Measurements from ENCODE around the gene MTFR1L. TPM values are rescaled to one million over a fixed set of nuclear protein-coding genes. Genes with fewer than 3 reads are reported as not detected.

Gene MTFR1L
- total and polyA plus RNA-seq, 11 donors: 123 to 319 (median 213) TPM

DNA sequence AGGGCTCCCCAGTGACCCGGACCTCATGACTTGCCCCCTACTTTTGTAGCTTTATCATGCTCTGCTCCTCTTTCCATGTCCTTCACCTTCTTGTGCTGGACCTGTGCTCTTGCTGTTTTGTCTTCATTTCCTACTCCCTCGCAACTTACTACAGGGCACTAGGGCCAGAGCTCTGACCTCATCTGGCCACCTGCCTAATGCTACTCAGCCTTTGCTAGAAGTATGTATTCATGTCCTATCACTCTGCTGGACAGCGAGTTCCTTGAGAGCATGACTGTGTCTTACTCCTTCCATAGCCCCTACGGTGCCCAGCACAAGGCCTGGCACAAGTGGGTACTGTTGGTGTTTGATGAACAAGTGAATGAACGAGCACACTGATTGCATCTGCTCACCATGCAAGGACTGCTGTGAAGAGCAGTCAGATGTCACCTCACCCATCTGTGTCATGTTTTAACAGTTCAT is 1.9 kb downstream of the MTFR1L start:
- H3K27ac ChIP-seq: peak overlapping the region in 9 of 12 donors; percentile 86 to 98 (median 94)
- no peak for DNase-seq
- no peaks in the 10 kb centered on the region for H3K27me3 ChIP-seq
- TF ChIP-seq, protein P1, sequence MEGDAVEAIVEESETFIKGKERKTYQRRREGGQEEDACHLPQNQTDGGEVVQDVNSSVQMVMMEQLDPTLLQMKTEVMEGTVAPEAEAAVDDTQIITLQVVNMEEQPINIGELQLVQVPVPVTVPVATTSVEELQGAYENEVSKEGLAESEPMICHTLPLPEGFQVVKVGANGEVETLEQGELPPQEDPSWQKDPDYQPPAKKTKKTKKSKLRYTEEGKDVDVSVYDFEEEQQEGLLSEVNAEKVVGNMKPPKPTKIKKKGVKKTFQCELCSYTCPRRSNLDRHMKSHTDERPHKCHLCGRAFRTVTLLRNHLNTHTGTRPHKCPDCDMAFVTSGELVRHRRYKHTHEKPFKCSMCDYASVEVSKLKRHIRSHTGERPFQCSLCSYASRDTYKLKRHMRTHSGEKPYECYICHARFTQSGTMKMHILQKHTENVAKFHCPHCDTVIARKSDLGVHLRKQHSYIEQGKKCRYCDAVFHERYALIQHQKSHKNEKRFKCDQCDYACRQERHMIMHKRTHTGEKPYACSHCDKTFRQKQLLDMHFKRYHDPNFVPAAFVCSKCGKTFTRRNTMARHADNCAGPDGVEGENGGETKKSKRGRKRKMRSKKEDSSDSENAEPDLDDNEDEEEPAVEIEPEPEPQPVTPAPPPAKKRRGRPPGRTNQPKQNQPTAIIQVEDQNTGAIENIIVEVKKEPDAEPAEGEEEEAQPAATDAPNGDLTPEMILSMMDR (IDR thresholded peaks at IDR 0.05): no peak
- TF ChIP-seq POLR2A (IDR thresholded peaks at IDR 0.05): no peak
- WGBS, 4 donors: 38 to 47% (median 43%) methylated on average over 5 of the region's 5 CpGs
- H3K36me3 ChIP-seq: peaks cover 0 to 31% (median 19%) of the 10 kb centered on the region in 9 donors
- peak in 3 of 4 donors; percentile 1 to 11 (median 5) for ATAC-seq
- H3K4me1 ChIP-seq: peaks cover 0 to 67% (median 34%) of the 10 kb centered on the region in 12 donors
- H3K4me3 ChIP-seq: peak overlapping the region in 11 of 12 donors; percentile 84 to 98 (median 90)
- H3K9me3 ChIP-seq: no peaks in the 10 kb centered on the region
- intact Hi-C loops (cut with DNase I): loop anchor here in 3 of 10 donors (2.0 to 10.0 kb wide), 3 partner anchors 53 to 177 kb away; partner anchors contain the start of genes PAFAH2 (in 3 of the 3) and PAQR7 (in 1 of the 3)

GRCh38 chr1:25825605-25826004 is 5.9 kb downstream of the MTFR1L start:
- Histone ChIP-seq H3K36me3 (peaks cover 0 to 71% (median 56%) of the 10 kb centered on the region in 9 donors), H3K4me1 (peaks cover 0 to 59% (median 20%) of the 10 kb centered on the region in 12 donors), H3K27me3 (no peaks in the 10 kb centered on the region), H3K27ac (peak overlapping the region in 4 of 12 donors; percentile 0 to 49 (median 20)), H3K9me3 (no peaks in the 10 kb centered on the region), H3K4me3 (no peak overlapping the region)
- 85 to 97% (median 93%) methylated on average over 2 of the region's 2 CpGs for WGBS, 4 donors
- no peak for ATAC-seq
- TF ChIP-seq, protein P1 (IDR thresholded peaks at IDR 0.05): no peak
- no peak for TF ChIP-seq POLR2A (IDR thresholded peaks at IDR 0.05)
- no peak for DNase-seq
- intact Hi-C loops (cut with DNase I): loop anchor here in 2 of 10 donors (10.0 kb wide), 2 partner anchors 49 to 169 kb away; partner anchors contain the start of genes PAFAH2 (in 2 of the 2) and PAQR7 (in 1 of the 2)

DNA sequence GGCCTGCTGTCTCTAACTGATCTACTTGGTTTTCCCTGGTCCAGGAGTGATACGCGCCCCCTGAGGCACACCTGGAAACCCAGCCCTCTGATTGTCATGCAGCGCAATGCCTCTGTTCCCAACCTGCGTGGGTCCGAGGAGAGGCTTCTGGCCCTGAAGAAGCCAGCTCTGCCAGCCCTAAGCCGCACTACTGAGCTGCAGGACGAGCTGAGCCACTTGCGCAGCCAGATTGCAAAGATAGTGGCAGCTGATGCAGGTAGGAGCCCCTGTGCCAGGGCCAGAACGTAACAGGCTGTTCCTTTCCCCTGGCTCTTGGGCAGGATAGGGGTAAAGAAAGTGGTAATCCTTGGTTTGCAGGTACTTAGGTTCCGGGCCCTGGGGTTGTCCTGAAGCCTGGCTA is 6.8 kb downstream of the MTFR1L start:
- Histone ChIP-seq H3K27me3 (no peaks in the 10 kb centered on the region), H3K36me3 (peaks cover 0 to 81% (median 66%) of the 10 kb centered on the region in 9 donors), H3K4me1 (peaks cover 0 to 50% (median 12%) of the 10 kb centered on the region in 12 donors), H3K9me3 (no peaks in the 10 kb centered on the region), H3K27ac (no peak overlapping the region), H3K4me3 (no peak overlapping the region)
- no peak for ATAC-seq
- DNase-seq: no peak
- intact Hi-C loops (cut with DNase I): loop anchor here in 2 of 10 donors (10.0 kb wide), 2 partner anchors 48 to 168 kb away; partner anchors contain the start of genes PAFAH2 (in 2 of the 2) and PAQR7 (in 1 of the 2)
- TF ChIP-seq POLR2A (IDR thresholded peaks at IDR 0.05): no peak
- TF ChIP-seq, protein P1 (IDR thresholded peaks at IDR 0.05): no peak
- WGBS, 4 donors: 92 to 99% (median 95%) methylated on average over 7 to 10 of the region's 10 CpGs

DNA sequence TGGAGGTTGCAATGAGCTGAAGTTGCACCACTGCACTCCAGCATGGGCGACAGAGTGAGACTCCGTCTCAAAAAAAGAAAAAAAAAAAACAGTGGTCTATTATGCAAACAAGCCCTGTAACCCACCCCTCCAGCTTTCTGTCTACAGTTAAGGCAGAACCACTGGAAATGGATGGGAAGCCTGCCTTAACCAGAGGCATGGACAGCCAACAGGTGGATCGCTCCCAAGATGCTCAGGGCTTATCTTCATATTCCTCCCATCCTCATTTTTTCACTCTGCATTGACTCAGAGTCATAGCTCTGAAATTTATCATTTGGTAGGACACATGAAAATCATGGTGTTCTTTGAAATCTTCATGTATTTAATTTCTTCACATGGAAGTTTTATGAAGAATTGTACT is 8.7 kb downstream of the MTFR1L start:
- Histone ChIP-seq H3K9me3 (no peaks in the 10 kb centered on the region), H3K4me3 (no peak overlapping the region), H3K36me3 (peaks cover 0 to 98% (median 85%) of the 10 kb centered on the region in 9 donors), H3K4me1 (peaks cover 0 to 33% (median 5%) of the 10 kb centered on the region in 12 donors), H3K27ac (no peak overlapping the region), H3K27me3 (no peaks in the 10 kb centered on the region)
- TF ChIP-seq POLR2A (IDR thresholded peaks at IDR 0.05): no peak
- TF ChIP-seq, protein P1 (IDR thresholded peaks at IDR 0.05): no peak
- DNase-seq (no peak), ATAC-seq (no peak)
- intact Hi-C loops (cut with DNase I): loop anchor here in 2 of 10 donors (10.0 kb wide), 2 partner anchors 46 to 166 kb away; partner anchors contain the start of genes PAFAH2 (in 2 of the 2) and PAQR7 (in 1 of the 2)
- 59 to 67% (median 62%) methylated on average over 3 of the region's 3 CpGs for WGBS, 4 donors

Data from heart left ventricle (tissue), 16 donors.